Neuronal stem cell (in vitro differentiated cells): ENCODE results near the gene HES7.

Experiments used
- DNase-seq: peaks from one replicate; pipeline ENCODE4 v3.0.0-alpha.2; 2013; ENCODE audit warnings: low spot score
- H2AFZ ChIP-seq: one replicate; pipeline ENCODE4 v1.6.1; 2013; ENCODE audit warnings: mild to moderate bottlenecking, low read length, inconsistent platforms
- H2AK5ac ChIP-seq: 2 replicates; pipeline ENCODE4 v1.6.1; 2013; ENCODE audit warnings: low read depth, mild to moderate bottlenecking, inconsistent platforms, low read length, moderate library complexity, mixed read lengths
- H2BK120ac ChIP-seq: 2 replicates; pipeline ENCODE4 v1.6.1; 2013; ENCODE audit warnings: low read depth, mild to moderate bottlenecking, inconsistent platforms, low read length, moderate library complexity, mixed read lengths
- H2BK12ac ChIP-seq: one replicate; pipeline ENCODE4 v1.6.1; 2013; ENCODE audit warnings: low read length, inconsistent platforms
- H2BK15ac ChIP-seq: 2 replicates; pipeline ENCODE4 v1.6.1; 2013; ENCODE audit warnings: mild to moderate bottlenecking, low read length, inconsistent platforms, mixed read lengths
- H2BK5ac ChIP-seq: one replicate; pipeline ENCODE4 v1.6.1; 2013; ENCODE audit warnings: inconsistent platforms, mild to moderate bottlenecking, low read length, moderate library complexity
- H3K14ac ChIP-seq: one replicate; pipeline ENCODE4 v1.6.1; 2013; ENCODE audit warnings: low read length, inconsistent platforms
- H3K18ac ChIP-seq: 2 replicates; pipeline ENCODE4 v1.6.1; 2013; ENCODE audit warnings: low read length, inconsistent platforms
- H3K23ac ChIP-seq: 2 replicates; pipeline ENCODE4 v1.6.1; 2013; ENCODE audit warnings: low read depth, mild to moderate bottlenecking, mixed read lengths, low read length, inconsistent platforms; ENCODE audit not compliant: poor library complexity
- H3K27ac ChIP-seq: replicated peaks from 3 replicates; pipeline ENCODE4 v1.5.1; 2013; ENCODE audit warnings: low read length, inconsistent platforms
- H3K27me3 ChIP-seq, 3 experiments: 2 replicates each; pipeline ENCODE4 v1.6.1; 2013; ENCODE audit warnings: low read length in 3 of 3, mild to moderate bottlenecking in 2 of 3, inconsistent platforms in 1 of 3, low read depth in 1 of 3, mixed read lengths in 1 of 3, moderate library complexity in 1 of 3; ENCODE audit not compliant: control insufficient read depth in 3 of 3, insufficient read depth in 3 of 3
- H3K36me3 ChIP-seq, 2 donors: replicated peaks in 1 of 2; 2 replicates each; pipeline ENCODE4 v1.6.1; 2013; ENCODE audit warnings: low read length in 2 of 2; ENCODE audit not compliant: control insufficient read depth in 2 of 2, insufficient read depth in 2 of 2
- H3K4ac ChIP-seq: 2 replicates; pipeline ENCODE4 v1.6.1; 2013; ENCODE audit warnings: inconsistent platforms, mild to moderate bottlenecking, low read length, moderate library complexity
- H3K4me1 ChIP-seq, 2 donors: 1 replicate in 1 of 2; 2 replicates in 1 of 2; pipeline ENCODE4 v1.6.1; 2013; ENCODE audit warnings: low read length in 2 of 2, low read depth in 1 of 2; ENCODE audit not compliant: control insufficient read depth in 2 of 2, insufficient read depth in 1 of 2
- H3K4me2 ChIP-seq: one replicate; pipeline ENCODE4 v1.6.1; 2013; ENCODE audit warnings: mild to moderate bottlenecking, low read length, inconsistent platforms; ENCODE audit not compliant: insufficient read depth, poor library complexity, severe bottlenecking
- H3K4me3 ChIP-seq, 2 donors: 2 replicates each; pipeline ENCODE4 v1.5.1; 2013; ENCODE audit warnings: low read length in 2 of 2, mild to moderate bottlenecking in 2 of 2, inconsistent platforms in 1 of 2, moderate library complexity in 1 of 2
- H3K79me1 ChIP-seq: one replicate; pipeline ENCODE4 v1.6.1; 2013; ENCODE audit warnings: low read depth, mild to moderate bottlenecking, inconsistent platforms, low read length, moderate library complexity
- H3K9ac ChIP-seq: one replicate; pipeline ENCODE4 v1.6.1; 2013; ENCODE audit warnings: mild to moderate bottlenecking, low read depth, low read length, inconsistent platforms; ENCODE audit not compliant: poor library complexity
- H3K9me3 ChIP-seq, 2 donors: replicated peaks in 1 of 2; 2 replicates each; pipeline versions ENCODE3 to v1.6.1; 2013; ENCODE audit warnings: low read length in 2 of 2, mild to moderate bottlenecking in 2 of 2, inconsistent platforms in 1 of 2, low read depth in 1 of 2, mixed read lengths in 1 of 2, moderate library complexity in 1 of 2; ENCODE audit not compliant: control insufficient read depth in 2 of 2, insufficient read depth in 1 of 2
- H4K8ac ChIP-seq: one replicate; pipeline ENCODE4 v1.6.1; 2013; ENCODE audit warnings: low read depth, mild to moderate bottlenecking, inconsistent platforms, low read length, moderate library complexity
- H4K91ac ChIP-seq: one replicate; pipeline ENCODE4 v1.6.1; 2013; ENCODE audit warnings: low read length, low read depth, mild to moderate bottlenecking, inconsistent platforms; ENCODE audit not compliant: poor library complexity
- WGBS, 2 donors: extraction: QIAGEN DNeasy Blood & Tissue Kit; methylation state at CpG; one replicate each; pipeline ENCODE4 v1.1.7; 2013; ENCODE audit warnings: missing lambda C conversion rate in 2 of 2, mixed read lengths in 1 of 2; ENCODE audit not compliant: insufficient read length in 2 of 2, insufficient replicate concordance in 1 of 2; ENCODE audit errors: extremely low coverage in 2 of 2; 5-methylcytosine and 5-hydroxymethylcytosine counted together

The HES7 gene

DNA sequence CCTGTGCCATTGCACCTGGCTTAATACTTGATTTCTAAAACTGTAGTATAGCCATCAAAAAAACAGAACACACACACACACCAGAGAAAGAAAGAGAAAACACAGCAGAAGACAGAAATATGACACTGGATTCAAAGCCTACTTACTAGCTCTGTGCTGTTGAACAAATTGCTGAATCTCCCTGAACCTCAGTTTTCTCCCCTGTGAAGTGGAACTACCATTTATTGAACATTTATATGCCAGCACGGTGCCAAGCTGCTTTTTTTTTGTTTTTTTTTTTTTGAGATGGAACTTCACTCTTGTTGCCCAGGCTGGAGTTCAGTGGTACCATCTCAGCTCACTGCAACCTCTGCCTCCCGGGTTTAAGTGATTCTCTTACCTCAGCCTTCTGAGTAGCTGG lies 23.1 kb downstream of the HES7 start:
- Histone ChIP-seq H2BK12ac (no peak overlapping the region), H2BK120ac (no peak overlapping the region), H4K91ac (no peak overlapping the region), H2BK5ac (no peak overlapping the region), H2BK15ac (no peak overlapping the region), H3K79me1 (no peaks in the 10 kb centered on the region), H3K4me1 (no peaks in the 10 kb centered on the region), H3K27me3 (peaks cover 0 to 32% (median 0%) of the 10 kb centered on the region in 3 experiments), H3K4ac (no peak overlapping the region), H3K14ac (no peak overlapping the region), H3K9ac (no peak overlapping the region), H3K4me2 (no peak overlapping the region), H2AFZ (no peak overlapping the region), H2AK5ac (no peak overlapping the region), H3K18ac (no peak overlapping the region), H3K23ac (no peak overlapping the region), H4K8ac (no peak overlapping the region), H3K27ac (no peak overlapping the region), H3K36me3 (no peaks in the 10 kb centered on the region), H3K4me3 (no peak overlapping the region), H3K9me3 (peaks cover 0 to 2% of the 10 kb centered on the region in 2 donors)
- WGBS, 2 donors = no CpG with 5 or more reads among the region's 2 CpGs
- no peak for DNase-seq

GRCh38 chr17:8100111-8100510 lies 23.8 kb downstream of the HES7 start:
- H3K9ac ChIP-seq = no peak overlapping the region
- H3K27ac ChIP-seq = no peak overlapping the region
- no peak for DNase-seq
- no peaks in the 10 kb centered on the region for H3K36me3 ChIP-seq
- no CpG with 5 or more reads among the region's 2 CpGs for WGBS, 2 donors
- no peak overlapping the region for H3K4me3 ChIP-seq
- H3K14ac ChIP-seq = no peak overlapping the region
- no peak overlapping the region for H4K91ac ChIP-seq
- no peak overlapping the region for H2AK5ac ChIP-seq
- H2AFZ ChIP-seq = peak overlapping the region; percentile 66
- H3K23ac ChIP-seq = no peak overlapping the region
- H3K79me1 ChIP-seq = no peaks in the 10 kb centered on the region
- no peak overlapping the region for H2BK120ac ChIP-seq
- no peak overlapping the region for H2BK12ac ChIP-seq
- H3K4me1 ChIP-seq = no peaks in the 10 kb centered on the region
- no peak overlapping the region for H3K4me2 ChIP-seq
- peaks cover 0 to 35% (median 0%) of the 10 kb centered on the region in 3 experiments for H3K27me3 ChIP-seq
- H2BK15ac ChIP-seq = no peak overlapping the region
- H3K9me3 ChIP-seq = peaks cover 0 to 2% of the 10 kb centered on the region in 2 donors
- H3K18ac ChIP-seq = no peak overlapping the region
- H3K4ac ChIP-seq = no peak overlapping the region
- no peak overlapping the region for H4K8ac ChIP-seq
- no peak overlapping the region for H2BK5ac ChIP-seq

- H4K8ac ChIP-seq = no peak overlapping the region
- H2AK5ac ChIP-seq = no peak overlapping the region
- H2AFZ ChIP-seq = no peak overlapping the region
- no peak overlapping the region for H2BK12ac ChIP-seq
- no CpG with 5 or more reads among the region's 8 CpGs for WGBS, 2 donors
- no peak overlapping the region for H3K4me2 ChIP-seq
- no peak overlapping the region for H3K9ac ChIP-seq
- H3K36me3 ChIP-seq = no peaks in the 10 kb centered on the region
- H3K79me1 ChIP-seq = no peaks in the 10 kb centered on the region
- DNase-seq = no peak
- H3K4me1 ChIP-seq = no peaks in the 10 kb centered on the region
- H3K4ac ChIP-seq = no peak overlapping the region
- H3K23ac ChIP-seq = no peak overlapping the region
- no peak overlapping the region for H4K91ac ChIP-seq
- H3K27ac ChIP-seq = no peak overlapping the region
- H3K4me3 ChIP-seq = no peak overlapping the region
- H3K18ac ChIP-seq = no peak overlapping the region
- H2BK15ac ChIP-seq = no peak overlapping the region
- no peak overlapping the region for H2BK5ac ChIP-seq
- H2BK120ac ChIP-seq = no peak overlapping the region
- H3K14ac ChIP-seq = no peak overlapping the region
- H3K27me3 ChIP-seq = peaks cover 0 to 21% (median 0%) of the 10 kb centered on the region in 3 experiments
- no peaks in the 10 kb centered on the region for H3K9me3 ChIP-seq
Measured at GRCh38 chr17:8096541-8096940, 27.4 kb downstream of the HES7 start.

GRCh38 chr17:8095361-8095760 lies 28.5 kb downstream of the HES7 start:
- no peak for DNase-seq
- no peak overlapping the region for H3K27ac ChIP-seq
- no peak overlapping the region for H3K9ac ChIP-seq
- no peak overlapping the region for H4K8ac ChIP-seq
- H3K4me3 ChIP-seq = no peak overlapping the region
- H2BK5ac ChIP-seq = no peak overlapping the region
- H4K91ac ChIP-seq = no peak overlapping the region
- WGBS, 2 donors = no CpG with 5 or more reads among the region's 6 CpGs
- no peaks in the 10 kb centered on the region for H3K79me1 ChIP-seq
- H2BK12ac ChIP-seq = no peak overlapping the region
- no peak overlapping the region for H2AFZ ChIP-seq
- H3K36me3 ChIP-seq = no peaks in the 10 kb centered on the region
- no peak overlapping the region for H3K14ac ChIP-seq
- no peak overlapping the region for H3K4me2 ChIP-seq
- H2BK15ac ChIP-seq = no peak overlapping the region
- H2BK120ac ChIP-seq = no peak overlapping the region
- H3K9me3 ChIP-seq = no peaks in the 10 kb centered on the region
- H2AK5ac ChIP-seq = no peak overlapping the region
- no peak overlapping the region for H3K23ac ChIP-seq
- H3K4me1 ChIP-seq = no peaks in the 10 kb centered on the region
- H3K4ac ChIP-seq = no peak overlapping the region
- H3K18ac ChIP-seq = no peak overlapping the region
- H3K27me3 ChIP-seq = peaks cover 0 to 29% (median 0%) of the 10 kb centered on the region in 3 experiments
